Measurements from ENCODE around the gene ENTPD2. TPM values are rescaled to one million over a fixed set of nuclear protein-coding genes. Genes with fewer than 3 reads are reported as not detected.
A peak's percentile ranks its signal among the peaks of the same experiment; 100 is the strongest.

ENTPD2 gene
- total and polyA plus RNA-seq, 4 donors: 0.09 to 0.40 (median 0.21) TPM

GRCh38 chr9:137058521-137059234 is 4.8 kb upstream of the ENTPD2 start:
- no peak overlapping the region for H3K27ac ChIP-seq (ENCODE audit: low read depth in 1 of 2, low read length in 2 of 2)
- no peak for TF ChIP-seq ATF3 (IDR thresholded peaks at IDR 0.05)
- no peak for TF ChIP-seq CTCF (IDR thresholded peaks at IDR 0.05; ENCODE audit: low read depth, low read length, missing input control)
- TF ChIP-seq RXRA (IDR thresholded peaks at IDR 0.05): no peak
- no peak for TF ChIP-seq JUND (IDR thresholded peaks at IDR 0.05)
- no peak for TF ChIP-seq MAX (IDR thresholded peaks at IDR 0.05)
- TF ChIP-seq YY1 (IDR thresholded peaks at IDR 0.05): no peak
- no peak for TF ChIP-seq REST (IDR thresholded peaks at IDR 0.05)
- TF ChIP-seq HNF4A (conservative IDR thresholded peaks at IDR 0.05): peak in 1 of 2 donors; percentile 10
- H3K36me3 ChIP-seq (ENCODE audit: control insufficient read depth in 4 of 4, insufficient read depth in 3 of 4, low read depth in 1 of 4, low read length in 3 of 4): no peaks in the 10 kb centered on the region
- 86% methylated on average over 9 of the region's 9 CpGs for WGBS
- H3K9me3 ChIP-seq (ENCODE audit: control insufficient read depth in 4 of 4, low read length in 3 of 4): no peaks in the 10 kb centered on the region
- no peak overlapping the region for H3K9ac ChIP-seq (ENCODE audit: low read depth in 1 of 2, low read length in 2 of 2)
- H3K4me1 ChIP-seq (ENCODE audit: control insufficient read depth in 4 of 4, insufficient read depth in 4 of 4, low read length in 3 of 4): peaks cover 16 to 33% (median 29%) of the 10 kb centered on the region in 4 donors
- H3K27me3 ChIP-seq (ENCODE audit: control insufficient read depth in 4 of 4, insufficient read depth in 4 of 4, low read length in 3 of 4): no peaks in the 10 kb centered on the region
- DNase-seq (ENCODE audit: low spot score): no peak
- no peak overlapping the region for H3K4me3 ChIP-seq (ENCODE audit: low read depth in 1 of 3, low read length in 3 of 3)

GRCh38 chr9:137057545-137057944 is 3.7 kb upstream of the ENTPD2 start:
- no peak for TF ChIP-seq TAF1 (conservative IDR thresholded peaks at IDR 0.05)
- no peak for TF ChIP-seq MAX (IDR thresholded peaks at IDR 0.05)
- no peak for TF ChIP-seq RAD21 (IDR thresholded peaks at IDR 0.05)
- Histone ChIP-seq H3K36me3 (ENCODE audit: control insufficient read depth in 4 of 4, insufficient read depth in 3 of 4, low read depth in 1 of 4, low read length in 3 of 4) (no peaks in the 10 kb centered on the region), H3K4me1 (ENCODE audit: control insufficient read depth in 4 of 4, insufficient read depth in 4 of 4, low read length in 3 of 4) (peaks cover 21 to 38% (median 30%) of the 10 kb centered on the region in 4 donors), H3K9me3 (ENCODE audit: control insufficient read depth in 4 of 4, low read length in 3 of 4) (no peaks in the 10 kb centered on the region), H3K27me3 (ENCODE audit: control insufficient read depth in 4 of 4, insufficient read depth in 4 of 4, low read length in 3 of 4) (no peaks in the 10 kb centered on the region), H3K9ac (ENCODE audit: low read depth in 1 of 2, low read length in 2 of 2) (no peak overlapping the region), H3K4me3 (ENCODE audit: low read depth in 1 of 3, low read length in 3 of 3) (no peak overlapping the region), H3K27ac (ENCODE audit: low read depth in 1 of 2, low read length in 2 of 2) (no peak overlapping the region)
- 75% methylated on average over 16 of the region's 16 CpGs for WGBS
- DNase-seq (ENCODE audit: low spot score): no peak
